ENCODE results near the gene CA5A.

Gene CA5A

GRCh38 chr16:87961623-87962022 is 25.3 kb upstream of the CA5A start:
- no peak for DNase-seq

- no peak for DNase-seq
Observed at GRCh38 chr16:87960852-87961251, 24.5 kb upstream of the CA5A start.

- no peak for DNase-seq
Observed at GRCh38 chr16:87960296-87960695, 24.0 kb upstream of the CA5A start.

GRCh38 chr16:87959391-87959990 is 23.2 kb upstream of the CA5A start:
- no peak for DNase-seq

GRCh38 chr16:87958632-87959031 is 22.3 kb upstream of the CA5A start:
- no peak for DNase-seq

- DNase-seq: no peak
Observed at GRCh38 chr16:87957296-87958094, 21.2 kb upstream of the CA5A start.

GRCh38 chr16:87956365-87957231 is 20.3 kb upstream of the CA5A start:
- no peak for DNase-seq

GRCh38 chr16:87956098-87956364 is 19.7 kb upstream of the CA5A start:
- DNase-seq: no peak

GRCh38 chr16:87955302-87956097 is 19.2 kb upstream of the CA5A start:
- no peak for DNase-seq

GRCh38 chr16:87954826-87955225 is 18.5 kb upstream of the CA5A start:
- DNase-seq: no peak

- DNase-seq: no peak
Observed at GRCh38 chr16:87954361-87954760, 18.0 kb upstream of the CA5A start.

- DNase-seq: no peak
Observed at GRCh38 chr16:87953308-87954215, 17.2 kb upstream of the CA5A start.

- no peak for DNase-seq
Observed at GRCh38 chr16:87952751-87953150, 16.4 kb upstream of the CA5A start.

- no peak for DNase-seq
Observed at GRCh38 chr16:87951552-87952538, 15.5 kb upstream of the CA5A start.

GRCh38 chr16:87950765-87951551 is 14.6 kb upstream of the CA5A start, which contains the start of gene BANP:
TSS of gene BANP (plus strand) at chr16:87951434. CDS start at chr16:87975116, 23,682 bp downstream.
- DNase-seq: peak; percentile 51

GRCh38 chr16:87949071-87949744 is 12.9 kb upstream of the CA5A start:
- no peak for DNase-seq

GRCh38 chr16:87948735-87949070 is 12.4 kb upstream of the CA5A start:
- no peak for DNase-seq

GRCh38 chr16:87948119-87948545 is 11.8 kb upstream of the CA5A start:
- DNase-seq: no peak
